ENCODE results near the gene HRH3. TPM values are rescaled to one million over a fixed set of nuclear protein-coding genes. Genes with fewer than 3 reads are reported as not detected.

The HRH3 gene
- total RNA-seq, 2 donors from 2014 or later, result not detected

- peaks cover 9 to 29% of the 10 kb centered on the region in 2 donors for H3K4me1 ChIP-seq (ENCODE audit: control insufficient read depth in 1 of 2, low read depth in 2 of 2)
- no peaks in the 10 kb centered on the region for H3K9me3 ChIP-seq
- peak overlapping the region in 1 of 2 donors; percentile 86 for H3K27ac ChIP-seq
- no peak for ATAC-seq (ENCODE audit: insufficient number of reproducible peaks, low FRiP score, low read depth)
- DNase-seq (ENCODE audit: low spot score), result no peak
- H3K36me3 ChIP-seq, result no peaks in the 10 kb centered on the region
- no peaks in the 10 kb centered on the region for H3K27me3 ChIP-seq (replicated peaks; ENCODE audit: insufficient read depth)
- no peak for TF ChIP-seq CTCF (IDR thresholded peaks at IDR 0.05)
- H3K4me3 ChIP-seq, result peak overlapping the region; percentile 86
These were observed 20.1 kb upstream of the HRH3 start for GRCh38 chr20:62240020-62240685.

- Histone ChIP-seq H3K4me1 (ENCODE audit: control insufficient read depth in 1 of 2, low read depth in 2 of 2) (peaks cover 9 to 23% of the 10 kb centered on the region in 2 donors), H3K27ac (peak overlapping the region; percentile 68 to 86), H3K9me3 (no peaks in the 10 kb centered on the region), H3K27me3 (replicated peaks; ENCODE audit: insufficient read depth) (no peaks in the 10 kb centered on the region), H3K36me3 (no peaks in the 10 kb centered on the region), H3K4me3 (peak overlapping the region; percentile 86)
- TF ChIP-seq CTCF (IDR thresholded peaks at IDR 0.05), result no peak
- ATAC-seq (ENCODE audit: insufficient number of reproducible peaks, low FRiP score, low read depth) (no peak), DNase-seq (ENCODE audit: low spot score) (no peak)
These were observed 19.3 kb upstream of the HRH3 start for GRCh38 chr20:62239278-62239879.

GRCh38 chr20:62238569-62239277 lies 18.6 kb upstream of the HRH3 start:
- TF ChIP-seq CTCF (IDR thresholded peaks at IDR 0.05), result no peak
- DNase-seq (ENCODE audit: low spot score), result no peak
- Histone ChIP-seq H3K9me3 (no peaks in the 10 kb centered on the region), H3K27ac (peak overlapping the region; percentile 68 to 86), H3K36me3 (no peaks in the 10 kb centered on the region), H3K27me3 (replicated peaks; ENCODE audit: insufficient read depth) (no peaks in the 10 kb centered on the region), H3K4me1 (ENCODE audit: control insufficient read depth in 1 of 2, low read depth in 2 of 2) (peaks cover 9 to 23% of the 10 kb centered on the region in 2 donors), H3K4me3 (peak overlapping the region; percentile 86)
- no peak for ATAC-seq (ENCODE audit: insufficient number of reproducible peaks, low FRiP score, low read depth)

GRCh38 chr20:62237801-62238568 lies 17.9 kb upstream of the HRH3 start, which contains the start of gene OSBPL2:
Gene OSBPL2 (plus strand): TSS chr20:62238521. CDS start chr20:62256185, 17,664 bp downstream.
- no peak for TF ChIP-seq CTCF (IDR thresholded peaks at IDR 0.05)
- peak; percentile 97 for DNase-seq (ENCODE audit: low spot score)
- H3K4me3 ChIP-seq, result peak within 1 kb of the TSS; percentile 86
- H3K36me3 ChIP-seq, result no peaks in the 10 kb centered on the region
- H3K27ac ChIP-seq, result peak within 1 kb of the TSS; percentile 68 to 86
- H3K27me3 ChIP-seq (replicated peaks; ENCODE audit: insufficient read depth), result no peaks in the 10 kb centered on the region
- no peaks in the 10 kb centered on the region for H3K9me3 ChIP-seq
- ATAC-seq (ENCODE audit: insufficient number of reproducible peaks, low FRiP score, low read depth), result peak; percentile 97
- peaks cover 9 to 23% of the 10 kb centered on the region in 2 donors for H3K4me1 ChIP-seq (ENCODE audit: control insufficient read depth in 1 of 2, low read depth in 2 of 2)

- H3K4me3 ChIP-seq, result peak overlapping the region; percentile 86
- no peak for TF ChIP-seq CTCF (IDR thresholded peaks at IDR 0.05)
- no peak for ATAC-seq (ENCODE audit: insufficient number of reproducible peaks, low FRiP score, low read depth)
- H3K27me3 ChIP-seq (replicated peaks; ENCODE audit: insufficient read depth), result no peaks in the 10 kb centered on the region
- peaks cover 9 to 23% of the 10 kb centered on the region in 2 donors for H3K4me1 ChIP-seq (ENCODE audit: control insufficient read depth in 1 of 2, low read depth in 2 of 2)
- DNase-seq (ENCODE audit: low spot score), result no peak
- H3K36me3 ChIP-seq, result no peaks in the 10 kb centered on the region
- H3K9me3 ChIP-seq, result no peaks in the 10 kb centered on the region
- no peak overlapping the region for H3K27ac ChIP-seq
These were observed 17.4 kb upstream of the HRH3 start for GRCh38 chr20:62237514-62237800.

Data from thoracic aorta (tissue), 2 donors.